ENCODE measurements around the gene ELOVL4. TPM values are rescaled to one million over a fixed set of nuclear protein-coding genes. Genes with fewer than 3 reads are reported as not detected.

The ELOVL4 gene
- total RNA-seq (1 to 10 TPM; 8.8 to 9.1 TPM), polyA plus RNA-seq (ENCODE audit: insufficient read depth, low read depth, low replicate concordance) (10.6 TPM)
- long read RNA-seq, donor 1, result 0 reads
- long read RNA-seq, donor 2, partial matches to known transcripts, result 0 of 3 reads
- long read RNA-seq, donor 2, other reads (novel, unspliced or antisense), result 0 of 3 reads

GRCh38 chr6:79947191-79948186 is at the start of gene ELOVL4:
ELOVL4 (minus strand) TSS chr6:79947553; CDS start chr6:79947279, 274 bp downstream.
- Histone ChIP-seq H3K4me3 (peak within 1 kb of the TSS; percentile 64), H3K27ac (peak within 1 kb of the TSS in 1 of 2 donors; percentile 65), H3K4me1 (no peaks in the 10 kb centered on the region), H3K36me3 (ENCODE audit: low read depth, missing control alignments) (no peaks in the 10 kb centered on the region), H3K27me3 (no peaks in the 10 kb centered on the region), H3K9me3 (no peaks in the 10 kb centered on the region)
- 1% methylated on average over 26 to 66 of the region's 84 CpGs for WGBS, 2 donors
- intact Hi-C loops (cut with DNase I; ENCODE audit: low total_unique reads), result no loop called here
- TF ChIP-seq POLR2A (IDR thresholded peaks at IDR 0.05) (no peak), CTCF (IDR thresholded peaks at IDR 0.05) (no peak)
- peak; percentile 88 for DNase-seq

- intact Hi-C loops (cut with DNase I; ENCODE audit: low total_unique reads), result no loop called here
- TF ChIP-seq POLR2A (IDR thresholded peaks at IDR 0.05) (no peak), CTCF (IDR thresholded peaks at IDR 0.05) (no peak)
- Histone ChIP-seq H3K27me3 (no peaks in the 10 kb centered on the region), H3K4me1 (no peaks in the 10 kb centered on the region), H3K36me3 (ENCODE audit: low read depth, missing control alignments) (no peaks in the 10 kb centered on the region), H3K4me3 (no peak overlapping the region), H3K9me3 (no peaks in the 10 kb centered on the region), H3K27ac (no peak overlapping the region)
- DNase-seq, result no peak
Measured at GRCh38 chr6:79993911-79994309, 46.6 kb upstream of the ELOVL4 start.

- no peaks in the 10 kb centered on the region for H3K4me1 ChIP-seq
- no peaks in the 10 kb centered on the region for H3K36me3 ChIP-seq (ENCODE audit: low read depth, missing control alignments)
- intact Hi-C loops (cut with DNase I; ENCODE audit: low total_unique reads), result no loop called here
- no peaks in the 10 kb centered on the region for H3K9me3 ChIP-seq
- no peak overlapping the region for H3K4me3 ChIP-seq
- no peak for DNase-seq
- H3K27ac ChIP-seq, result no peak overlapping the region
- no peak for TF ChIP-seq CTCF (IDR thresholded peaks at IDR 0.05)
- no peak for TF ChIP-seq POLR2A (IDR thresholded peaks at IDR 0.05)
- H3K27me3 ChIP-seq, result no peaks in the 10 kb centered on the region
- 58 to 60% methylated on average over 2 of the region's 2 CpGs for WGBS, 2 donors
Measured at GRCh38 chr6:79993012-79993910, 45.9 kb upstream of the ELOVL4 start.

- no peak for DNase-seq
- WGBS, 2 donors, result 100% methylated on average over 1 of the region's 1 CpG
- Histone ChIP-seq H3K9me3 (no peaks in the 10 kb centered on the region), H3K27me3 (no peaks in the 10 kb centered on the region), H3K27ac (no peak overlapping the region), H3K36me3 (ENCODE audit: low read depth, missing control alignments) (no peaks in the 10 kb centered on the region), H3K4me1 (no peaks in the 10 kb centered on the region), H3K4me3 (no peak overlapping the region)
- intact Hi-C loops (cut with DNase I; ENCODE audit: low total_unique reads), result loop anchor here (2.0 kb wide), 1 partner anchor 15 kb away; no protein-coding TSS in a partner anchor
- no peak for TF ChIP-seq POLR2A (IDR thresholded peaks at IDR 0.05)
Measured at GRCh38 chr6:79989641-79990040, 42.3 kb upstream of the ELOVL4 start.

GRCh38 chr6:79985128-79985527 is 37.8 kb upstream of the ELOVL4 start:
- Histone ChIP-seq H3K9me3 (no peaks in the 10 kb centered on the region), H3K36me3 (ENCODE audit: low read depth, missing control alignments) (no peaks in the 10 kb centered on the region), H3K27me3 (no peaks in the 10 kb centered on the region), H3K27ac (no peak overlapping the region), H3K4me1 (no peaks in the 10 kb centered on the region), H3K4me3 (no peak overlapping the region)
- intact Hi-C loops (cut with DNase I; ENCODE audit: low total_unique reads), result no loop called here
- TF ChIP-seq CTCF (IDR thresholded peaks at IDR 0.05) (no peak), POLR2A (IDR thresholded peaks at IDR 0.05) (no peak)
- no peak for DNase-seq
